ENCODE data around the gene NME3. TPM values are rescaled to one million over a fixed set of nuclear protein-coding genes. Genes with fewer than 3 reads are reported as not detected.

Gene NME3
- total and polyA plus RNA-seq, 10 of the 15 experiments (the other 5 are each of a cell fraction or from before 2014, with no cell fraction given): 0.61 to 55.5 (median 26.5) TPM

GRCh38 chr16:1815461-1815860 lies 44.1 kb upstream of the NME3 start:
- no peaks in the 10 kb centered on the region for H3K4me1 ChIP-seq (ENCODE audit: control insufficient read depth, insufficient read depth, low read length)
- no peaks in the 10 kb centered on the region for H3K9me3 ChIP-seq (replicated peaks; ENCODE audit: control insufficient read depth, insufficient read depth, low read length)
- no peaks in the 10 kb centered on the region; a peak in 2 of 4 replicates for H3K36me3 ChIP-seq (ENCODE audit: control insufficient read depth in 2 of 2, insufficient read depth in 2 of 2, low read length in 1 of 2)
- WGBS (ENCODE audit: insufficient coverage, insufficient replicate concordance, low lambda C conversion rate, missing lambda C conversion rate): 88% methylated on average over 11 of the region's 11 CpGs
- H3K79me2 ChIP-seq (ENCODE audit: control insufficient read depth, insufficient read depth, low read length): no peaks in the 10 kb centered on the region
- no peak overlapping the region for H3K9ac ChIP-seq (ENCODE audit: control insufficient read depth, insufficient read depth, low read length)
- DNase-seq (ENCODE audit: low read depth, low spot score): no peak
- H3K4me3 ChIP-seq: no peak overlapping the region
- no peak overlapping the region for H3K27ac ChIP-seq (ENCODE audit: control insufficient read depth, insufficient read depth)
- intact Hi-C loops (cut with micrococcal nuclease; ENCODE audit: unreplicated experiment) (no loop called here), in situ Hi-C loops (cut with MboI) (no loop called here)
- RAD21 ChIA-PET (ENCODE audit: unreplicated experiment): no interaction called here
- CTCF ChIA-PET: interaction anchor here (0.7 kb wide), 1 partner anchor 10 kb away, joined by 3 read pairs; no protein-coding TSS in a partner anchor
- no peaks in the 10 kb centered on the region for H3K27me3 ChIP-seq (replicated peaks in 1 of 2; ENCODE audit: control insufficient read depth in 2 of 2, insufficient read depth in 2 of 2, low read length in 1 of 2)
- H4K20me1 ChIP-seq (ENCODE audit: control insufficient read depth, insufficient read depth): no peaks in the 10 kb centered on the region
- POLR2A ChIA-PET: no interaction called here
- SMC1A ChIA-PET (ENCODE audit: uncharacterized antibody, unreplicated experiment): no interaction called here
- no peak for TF ChIP-seq NKRF (conservative IDR thresholded peaks at IDR 0.05)
- BruUV-seq (replicated peaks): no TSS peak
- no peak overlapping the region for H2AFZ ChIP-seq (ENCODE audit: control insufficient read depth, low read depth, low read length)
- ATAC-seq: no peak
- no peak for FAIRE-seq
- no peak overlapping the region for H3K4me2 ChIP-seq (ENCODE audit: control insufficient read depth, insufficient read depth)

- H3K27me3 ChIP-seq (replicated peaks in 1 of 2; ENCODE audit: control insufficient read depth in 2 of 2, insufficient read depth in 2 of 2, low read length in 1 of 2): no peaks in the 10 kb centered on the region
- intact Hi-C loops (cut with micrococcal nuclease; ENCODE audit: unreplicated experiment) (no loop called here), in situ Hi-C loops (cut with MboI) (no loop called here)
- ChIA-PET RAD21 (ENCODE audit: unreplicated experiment) (no interaction called here), POLR2A (interaction anchor here (0.5 kb wide), 1 partner anchor 340 kb away, joined by 3 read pairs; no protein-coding TSS in a partner anchor), SMC1A (ENCODE audit: uncharacterized antibody, unreplicated experiment) (no interaction called here), CTCF (no interaction called here)
- no peaks in the 10 kb centered on the region for H3K79me2 ChIP-seq (ENCODE audit: control insufficient read depth, insufficient read depth, low read length)
- H3K9me3 ChIP-seq (replicated peaks; ENCODE audit: control insufficient read depth, insufficient read depth, low read length): no peaks in the 10 kb centered on the region
- peaks cover 0 to 1% of the 10 kb centered on the region in 2 experiments; a peak in 3 of 4 replicates for H3K36me3 ChIP-seq (ENCODE audit: control insufficient read depth in 2 of 2, insufficient read depth in 2 of 2, low read length in 1 of 2)
- WGBS (ENCODE audit: insufficient coverage, insufficient replicate concordance, low lambda C conversion rate, missing lambda C conversion rate): 79% methylated on average over 17 of the region's 17 CpGs
- no TSS peak for BruUV-seq (replicated peaks)
- no peak for DNase-seq (ENCODE audit: low read depth, low spot score)
- H3K9ac ChIP-seq (ENCODE audit: control insufficient read depth, insufficient read depth, low read length): no peak overlapping the region
- ATAC-seq: peak; percentile 67
- no peak for FAIRE-seq
- H3K4me3 ChIP-seq: no peak overlapping the region
- H2AFZ ChIP-seq (ENCODE audit: control insufficient read depth, low read depth, low read length): no peak overlapping the region
- H3K4me2 ChIP-seq (ENCODE audit: control insufficient read depth, insufficient read depth): no peak overlapping the region
- H4K20me1 ChIP-seq (ENCODE audit: control insufficient read depth, insufficient read depth): no peaks in the 10 kb centered on the region
- no peaks in the 10 kb centered on the region for H3K4me1 ChIP-seq (ENCODE audit: control insufficient read depth, insufficient read depth, low read length)
- H3K27ac ChIP-seq (ENCODE audit: control insufficient read depth, insufficient read depth): no peak overlapping the region
- no peak for TF ChIP-seq RB1 (IDR thresholded peaks at IDR 0.05; ENCODE audit: borderline replicate concordance)
- TF ChIP-seq MEF2A (IDR thresholded peaks at IDR 0.05; ENCODE audit: insufficient read depth, low read depth, low read length): no peak
- TF ChIP-seq USF1 (IDR thresholded peaks at IDR 0.05; ENCODE audit: borderline replicate concordance, extremely low read length, insufficient read depth, low read depth, low read length): no peak
- no peak for TF ChIP-seq JUND (IDR thresholded peaks at IDR 0.05; ENCODE audit: low read depth, low read length)
- TF ChIP-seq RAD21 (IDR thresholded peaks at IDR 0.05; ENCODE audit: insufficient read depth, low read depth, low read length): peak; percentile 26; the same call in 1 of the 2 replicates
- no peak for TF ChIP-seq CBFB (IDR thresholded peaks at IDR 0.05; ENCODE audit: low read depth)
- no peak for TF ChIP-seq REST (IDR thresholded peaks at IDR 0.05; ENCODE audit: low read depth, low read length)
- TF ChIP-seq HDAC2 (IDR thresholded peaks at IDR 0.05): no peak
- TF ChIP-seq ZSCAN29 (IDR thresholded peaks at IDR 0.05): no peak
These were observed 41.4 kb upstream of the NME3 start for GRCh38 chr16:1812732-1813163.

All from GM12878 (cell line).